Stimulated activated CD8-positive, alpha-beta memory T cell treated with anti-CD3 and anti-CD28 coated beads, Interleukin-4, amount 100 ng/mL, for 24 hours (primary cell): Measurements from ENCODE around the gene AVP.
A peak's percentile ranks its signal among the peaks of the same experiment; 100 is the strongest.

Experiments
- DNase-seq: peaks from one replicate; pipeline ENCODE4 v3.0.0-alpha.2; 2020; ENCODE audit warnings: low read depth

Gene AVP

DNA sequence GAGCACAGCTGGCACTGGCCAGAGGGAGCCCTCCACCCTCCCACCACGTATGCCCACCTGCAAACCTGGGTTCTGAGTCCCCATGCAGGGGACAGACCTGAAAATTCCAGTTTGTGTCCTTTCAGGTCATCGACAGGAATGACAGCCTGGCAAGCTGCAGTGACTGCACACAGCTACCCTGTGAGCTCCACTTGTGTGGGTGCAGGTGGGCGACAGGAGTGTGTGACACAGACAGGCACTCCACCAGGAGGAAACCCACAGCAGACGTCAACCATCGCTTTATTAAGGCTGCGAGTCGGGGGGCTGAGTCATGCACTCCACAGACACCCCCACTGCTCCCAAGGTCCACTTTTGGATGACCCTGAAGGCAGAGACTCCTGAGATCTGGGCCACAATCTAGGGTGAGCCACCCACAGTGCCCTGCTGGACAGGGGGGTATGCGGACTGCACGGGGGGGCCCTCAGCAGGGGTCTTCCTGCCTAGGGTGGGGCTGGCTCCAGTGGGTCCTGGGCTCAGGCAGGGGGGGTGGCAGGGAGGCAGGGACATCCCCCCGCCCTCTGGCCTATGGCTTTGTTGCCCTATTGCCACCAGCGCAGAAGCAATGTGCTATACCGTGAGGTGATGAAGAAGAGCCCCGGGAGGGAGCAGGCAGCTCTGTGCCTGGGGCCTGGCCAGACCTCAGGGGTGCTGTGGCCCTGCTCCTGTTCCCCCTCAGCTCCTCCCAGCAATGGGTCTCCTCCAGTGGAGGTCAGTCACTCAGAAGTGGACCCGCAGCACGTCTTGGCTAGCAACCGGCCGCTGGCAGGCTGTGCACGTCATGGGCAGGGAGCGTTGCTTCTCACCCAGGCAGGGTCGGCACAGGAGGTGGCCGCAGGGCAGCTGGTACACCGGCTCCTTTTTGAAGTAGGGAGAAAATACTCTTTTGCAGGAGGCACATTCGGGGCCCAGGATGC, 25.1 kb upstream of the AVP start:
- DNase-seq = no peak

DNA sequence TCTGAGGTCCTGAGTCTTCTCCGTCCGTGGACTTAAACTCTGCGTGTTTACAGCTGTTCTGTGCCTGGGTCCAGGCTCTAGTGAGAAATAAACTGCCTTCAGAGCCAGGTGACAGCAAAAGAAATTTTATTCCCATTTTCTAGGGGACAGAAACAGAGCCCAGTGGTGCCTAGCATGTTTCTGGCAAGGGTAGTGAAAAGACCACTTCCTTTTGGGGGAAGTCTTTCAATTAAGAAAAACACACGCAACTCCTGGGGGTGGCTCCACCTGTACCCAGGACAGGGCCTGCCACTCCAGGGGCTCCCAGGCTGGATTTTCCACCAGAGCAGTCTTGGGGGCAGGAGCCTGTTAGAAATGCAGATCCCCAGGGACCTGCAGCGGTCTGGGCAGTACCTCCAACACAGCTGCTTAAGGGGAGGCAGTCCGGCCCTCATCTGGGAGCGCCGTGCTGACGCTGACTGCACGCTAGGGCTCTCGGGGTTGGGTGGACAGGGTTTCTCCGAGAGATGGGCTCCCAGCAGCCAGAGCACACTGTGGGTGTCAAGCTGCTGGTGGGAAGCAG, 23.0 kb upstream of the AVP start:
- DNase-seq = no peak

DNA sequence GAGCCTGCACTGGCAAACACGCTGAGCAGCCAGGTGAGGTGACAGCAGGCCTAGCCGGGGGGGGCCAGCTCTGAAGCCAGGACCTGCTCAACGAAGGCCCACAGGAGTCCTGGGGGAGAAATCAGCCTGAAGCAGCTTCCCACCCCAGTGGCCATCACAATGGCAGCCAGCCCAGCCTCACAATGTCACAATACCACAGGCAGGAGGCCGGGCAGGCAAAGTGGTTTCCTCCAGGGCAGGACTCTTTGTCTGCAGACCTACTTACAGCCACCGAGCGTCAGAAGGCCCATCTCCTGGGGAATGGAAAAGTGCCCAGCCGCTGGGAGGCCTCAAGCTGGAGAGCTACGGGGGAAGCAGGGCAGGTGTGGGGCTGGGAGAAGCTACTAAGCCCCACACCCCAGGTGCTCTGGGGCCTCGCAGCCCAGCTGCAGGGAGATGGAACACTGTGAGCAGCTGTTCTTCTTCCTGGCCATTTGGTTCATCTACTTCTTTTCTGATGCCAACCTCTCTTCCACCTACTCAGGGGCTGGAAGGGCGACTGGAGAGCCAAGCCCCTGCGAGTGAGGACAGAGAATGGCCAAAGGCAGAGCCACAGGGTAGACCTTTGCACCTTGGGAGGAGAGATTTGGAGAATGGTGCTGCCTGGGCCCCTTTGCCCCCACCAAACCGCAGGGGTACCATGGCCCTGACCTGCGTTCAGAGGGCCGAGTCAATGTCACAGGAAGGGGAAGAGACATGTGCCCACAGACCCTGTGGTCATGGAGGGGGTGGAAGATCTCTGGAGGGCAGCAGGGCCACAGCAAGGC, 22.3 kb upstream of the AVP start:
- no peak for DNase-seq

- DNase-seq = no peak
Observed at GRCh38 chr20:3106185-3106584, 21.7 kb upstream of the AVP start.

GRCh38 chr20:3105256-3106137, 21.0 kb upstream of the AVP start:
- no peak for DNase-seq

DNA sequence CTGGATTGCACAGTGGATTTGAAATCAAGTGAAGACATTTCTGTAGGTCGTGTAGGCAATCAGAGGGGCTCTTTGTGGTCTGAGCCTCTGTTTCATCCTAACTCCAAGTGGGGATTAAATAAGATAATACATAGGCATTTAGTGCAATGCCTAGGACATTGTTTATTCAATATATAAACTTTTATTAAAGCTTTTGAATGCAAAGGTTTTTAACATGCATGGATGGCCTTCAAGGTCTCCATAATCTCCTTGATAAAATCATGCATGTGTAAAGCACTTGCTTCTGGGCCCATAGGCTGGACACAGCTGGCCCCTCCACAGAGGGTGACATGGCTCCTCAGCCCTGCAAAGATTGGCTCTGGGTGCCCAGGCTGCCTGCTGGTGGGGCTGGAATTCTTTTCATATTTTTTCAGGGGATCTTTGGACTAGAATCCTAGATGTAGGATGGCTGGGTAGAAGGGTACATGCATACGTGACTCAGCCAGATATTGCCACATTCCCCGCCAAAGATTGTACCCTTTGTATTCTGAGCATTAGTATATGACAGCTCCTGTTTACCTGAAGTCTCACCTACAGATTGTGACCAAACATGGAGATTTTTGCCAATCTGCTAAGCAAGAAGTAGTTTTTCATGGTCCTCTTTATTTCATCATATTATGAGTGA, 19.0 kb upstream of the AVP start:
- DNase-seq = no peak

DNA sequence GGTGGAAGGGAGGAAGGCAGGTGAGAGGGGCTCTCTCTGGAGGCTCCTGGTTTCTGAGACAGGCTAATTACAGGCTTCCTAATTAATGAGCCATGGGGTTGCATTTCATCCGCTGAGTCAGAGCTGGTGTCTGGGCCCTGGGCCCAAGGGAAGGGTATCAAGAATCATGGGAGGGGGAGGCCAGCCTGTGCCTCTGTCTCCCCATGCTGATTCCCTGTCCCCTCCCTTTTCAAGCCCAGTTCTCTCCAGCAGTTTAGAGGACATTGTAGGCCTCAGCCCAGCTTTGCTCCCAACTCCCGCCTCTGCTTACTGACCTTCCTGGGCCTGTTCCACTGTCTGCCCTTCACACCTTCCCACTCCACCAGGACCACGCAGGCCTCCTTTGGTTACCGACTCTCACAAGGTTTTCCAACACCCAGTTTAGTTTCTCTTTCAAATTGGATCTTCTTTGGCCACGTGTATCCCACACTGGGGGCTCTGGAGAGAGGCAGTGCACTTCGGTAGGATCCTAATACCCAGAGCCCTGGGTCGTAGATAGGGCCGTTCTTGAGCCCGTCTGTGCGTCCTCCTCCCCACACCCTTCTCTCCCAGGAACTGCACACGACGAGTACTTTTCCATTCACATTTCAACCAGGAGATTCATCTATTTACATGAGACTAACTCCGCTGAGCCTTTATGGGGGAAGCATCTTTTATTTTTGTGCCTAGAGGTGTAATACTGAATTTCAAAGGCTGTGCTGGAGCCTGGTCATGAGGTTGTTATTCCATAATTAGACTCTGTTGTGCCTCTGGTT, 18.2 kb upstream of the AVP start:
- no peak for DNase-seq

DNA sequence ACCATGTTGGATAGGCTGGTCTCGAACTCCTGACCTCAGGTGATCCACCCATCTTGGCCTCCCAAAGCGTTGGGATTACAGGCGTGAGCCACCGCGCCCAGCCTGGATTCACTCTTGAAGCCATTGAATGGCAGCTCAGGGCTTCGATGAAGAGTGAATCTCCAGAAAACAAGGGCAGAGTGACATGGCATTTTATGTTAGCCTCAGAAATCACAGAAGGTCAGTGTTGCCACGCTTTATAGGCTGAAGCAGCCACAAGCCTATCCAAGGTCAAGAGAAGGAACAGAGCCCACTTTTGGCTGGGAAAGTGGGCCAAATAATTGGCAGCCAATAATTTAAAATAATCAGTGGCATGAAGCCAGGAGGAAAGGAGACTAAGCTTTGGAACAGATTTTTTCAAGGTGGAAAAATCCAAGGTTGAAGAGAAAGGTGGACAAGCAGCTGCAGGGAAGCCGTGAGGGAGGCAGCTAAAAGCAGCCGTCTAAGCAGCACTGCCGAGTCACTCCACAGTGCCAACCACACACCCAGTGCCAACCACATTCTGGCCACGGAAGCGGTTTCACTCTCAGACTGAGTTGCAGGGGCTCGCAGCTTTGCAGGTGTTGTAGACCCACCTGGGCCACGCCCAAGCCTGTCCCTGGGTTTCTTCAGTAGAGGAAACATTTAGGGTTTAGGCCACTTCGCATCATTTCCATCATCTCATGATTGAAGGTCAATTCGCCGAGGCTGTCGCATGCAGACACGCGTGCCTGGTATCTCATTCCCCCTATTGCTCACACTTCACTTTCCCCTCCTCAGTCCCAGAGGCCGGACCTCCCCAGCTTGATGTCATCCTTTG, 17.4 kb upstream of the AVP start:
- peak; percentile 47 for DNase-seq

GRCh38 chr20:3101251-3101650, 16.7 kb upstream of the AVP start:
- no peak for DNase-seq

DNA sequence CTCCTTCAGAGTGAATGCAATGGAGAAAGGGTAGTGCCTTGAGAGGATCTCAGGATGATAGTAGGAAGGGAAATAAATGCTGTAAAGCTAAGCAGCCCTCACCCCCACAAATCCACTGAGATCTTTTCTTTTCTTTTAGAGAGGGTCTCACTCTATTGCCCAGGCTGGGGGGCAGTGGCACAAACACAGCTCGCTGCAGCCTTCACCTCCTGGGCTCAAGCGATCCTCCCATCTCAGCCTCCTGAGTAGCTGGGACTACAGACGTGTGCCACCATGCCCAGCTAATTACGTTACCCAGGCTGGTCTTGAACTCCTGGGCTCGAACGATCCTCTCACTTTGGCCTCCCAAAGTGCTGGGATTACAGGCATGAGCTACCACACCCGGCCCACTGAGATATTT, 16.0 kb upstream of the AVP start:
- no peak for DNase-seq

DNA sequence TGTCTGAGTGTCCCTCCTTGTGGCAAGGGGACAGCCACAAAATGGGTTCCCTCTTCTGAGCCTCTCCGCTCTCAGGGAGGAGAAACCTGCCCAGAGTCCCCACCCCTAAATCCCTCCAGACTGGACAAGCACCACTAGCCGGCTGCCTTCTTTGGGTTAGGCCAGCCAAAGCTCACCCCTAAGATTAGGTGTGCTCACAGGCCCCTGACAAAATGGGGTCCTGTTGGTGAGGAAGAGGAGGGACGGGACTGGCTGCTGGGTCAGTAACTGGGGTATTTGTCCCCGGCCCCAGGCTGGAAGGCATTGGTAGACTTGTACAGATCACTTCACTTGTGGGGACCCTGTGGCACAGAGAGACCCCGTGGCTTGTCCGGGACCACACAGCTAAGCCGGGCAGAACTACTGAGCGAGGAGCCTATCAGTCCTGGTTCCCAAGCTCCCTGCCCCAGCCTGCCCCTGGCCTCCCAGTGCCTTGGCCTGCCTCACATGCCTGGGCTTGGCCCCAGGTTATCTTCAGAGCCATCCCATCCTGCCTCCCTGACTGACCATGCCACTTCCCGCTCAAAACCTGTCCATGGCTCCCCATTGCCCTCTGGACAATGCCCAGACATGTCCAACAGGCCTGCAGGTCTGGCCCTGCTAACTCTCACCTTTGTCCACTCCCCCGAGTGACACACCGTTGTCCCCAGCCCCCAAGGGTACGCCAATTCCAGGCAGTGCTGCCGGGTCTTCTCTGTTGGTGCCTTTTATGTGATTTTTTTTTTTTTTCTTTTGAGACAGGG, 10.5 kb upstream of the AVP start:
- no peak for DNase-seq

- no peak for DNase-seq
Observed at GRCh38 chr20:3093861-3094361, 9.4 kb upstream of the AVP start.

GRCh38 chr20:3092611-3093379, 8.3 kb upstream of the AVP start:
- peak; percentile 20 for DNase-seq

DNA sequence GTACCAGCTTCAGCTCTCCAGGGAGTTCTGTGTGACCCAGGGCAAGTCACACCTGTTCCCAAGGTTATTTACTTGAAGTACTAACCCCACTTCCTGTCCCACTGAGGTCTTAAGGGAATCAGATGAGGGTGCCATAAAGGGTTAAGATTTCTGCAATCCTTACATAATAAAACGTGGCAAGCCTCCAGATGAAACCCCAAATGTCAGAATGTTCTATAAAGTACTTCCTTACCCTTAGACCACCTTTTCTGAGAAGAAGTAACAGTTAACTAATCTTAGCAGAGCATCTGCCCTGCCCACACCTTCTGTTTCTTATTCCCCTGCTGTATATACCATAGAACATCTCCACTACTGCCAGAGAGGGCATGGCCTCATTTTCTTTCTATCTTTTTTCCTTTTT, 6.0 kb upstream of the AVP start:
- no peak for DNase-seq

- no peak for DNase-seq
Observed at GRCh38 chr20:3088031-3088430, 3.5 kb upstream of the AVP start.

- DNase-seq = no peak
Observed at GRCh38 chr20:3085571-3086072, 1.1 kb upstream of the AVP start.

GRCh38 chr20:3084986-3085360, 449 bp upstream of the AVP start:
- no peak for DNase-seq
